ENCODE results near the gene KLHL20.
"Not testable (repeated sequence)": the region's sequence is repeated elsewhere in the genome, so short reads cannot be mapped to it uniquely, and the experiment has no call there.

The KLHL20 gene, protein sequence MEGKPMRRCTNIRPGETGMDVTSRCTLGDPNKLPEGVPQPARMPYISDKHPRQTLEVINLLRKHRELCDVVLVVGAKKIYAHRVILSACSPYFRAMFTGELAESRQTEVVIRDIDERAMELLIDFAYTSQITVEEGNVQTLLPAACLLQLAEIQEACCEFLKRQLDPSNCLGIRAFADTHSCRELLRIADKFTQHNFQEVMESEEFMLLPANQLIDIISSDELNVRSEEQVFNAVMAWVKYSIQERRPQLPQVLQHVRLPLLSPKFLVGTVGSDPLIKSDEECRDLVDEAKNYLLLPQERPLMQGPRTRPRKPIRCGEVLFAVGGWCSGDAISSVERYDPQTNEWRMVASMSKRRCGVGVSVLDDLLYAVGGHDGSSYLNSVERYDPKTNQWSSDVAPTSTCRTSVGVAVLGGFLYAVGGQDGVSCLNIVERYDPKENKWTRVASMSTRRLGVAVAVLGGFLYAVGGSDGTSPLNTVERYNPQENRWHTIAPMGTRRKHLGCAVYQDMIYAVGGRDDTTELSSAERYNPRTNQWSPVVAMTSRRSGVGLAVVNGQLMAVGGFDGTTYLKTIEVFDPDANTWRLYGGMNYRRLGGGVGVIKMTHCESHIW

DNA sequence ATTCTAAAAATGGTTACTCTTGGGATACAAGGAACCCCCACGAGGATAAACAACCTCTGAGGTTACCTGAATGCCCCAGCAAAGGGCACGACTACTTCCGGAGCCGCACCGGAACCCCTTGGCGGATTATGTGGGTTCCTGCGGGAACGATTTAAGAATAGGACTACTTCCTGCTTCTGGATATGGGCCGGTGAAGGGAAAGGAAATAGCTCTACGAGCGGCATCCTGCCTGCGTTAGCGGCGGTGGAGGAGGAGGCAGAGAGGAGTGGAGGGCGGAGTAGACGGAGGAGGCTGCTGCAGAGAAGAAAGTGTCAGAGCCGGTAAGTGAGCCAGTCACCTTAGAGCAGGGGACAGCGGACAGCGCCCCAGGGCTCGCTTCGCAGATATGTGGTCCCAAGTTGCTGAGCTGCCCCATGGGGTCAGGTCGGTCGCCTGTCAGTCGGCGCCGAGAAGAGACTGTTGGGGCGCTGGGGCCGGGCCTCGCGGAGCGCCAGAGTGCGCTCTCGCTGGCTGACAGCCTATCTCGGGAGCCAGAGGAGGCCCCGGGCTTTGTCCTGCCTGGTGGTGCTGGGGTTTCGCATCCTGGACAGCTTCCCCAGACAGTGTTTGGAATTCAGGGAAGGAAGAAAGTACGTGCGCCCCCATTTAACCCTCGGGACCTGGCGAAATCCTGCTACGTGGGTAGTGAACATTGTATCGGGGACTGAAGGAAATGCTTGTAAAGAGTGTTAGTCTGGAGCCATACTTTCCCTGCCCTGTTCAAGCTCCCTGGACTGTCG is at the start of gene KLHL20:
TSS of gene KLHL20 (plus strand) at position 223 of the 779 bp plus-strand sequence. CDS start 1,063 bp downstream, outside the sequence.
- DNase-seq = peak; percentile 95

DNA sequence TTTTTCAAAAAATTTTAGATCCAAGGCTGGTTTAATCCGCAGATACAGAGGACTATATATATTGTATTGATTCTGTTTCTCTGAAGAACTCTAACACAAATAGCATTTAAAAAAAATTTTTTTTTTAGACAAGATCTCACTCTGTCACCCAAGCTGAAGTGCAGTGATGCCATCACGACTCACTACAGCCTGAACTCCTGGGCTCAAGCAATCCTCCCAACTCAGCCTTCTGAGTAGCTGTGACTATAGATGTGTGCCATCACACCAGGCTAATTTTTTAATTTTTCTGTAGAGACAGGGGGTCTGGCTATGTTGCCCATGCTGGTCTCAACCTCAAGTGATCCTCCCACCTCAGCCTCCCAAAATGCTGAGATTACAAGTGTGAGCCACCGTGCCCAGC is 48.1 kb upstream of the KLHL20 start:
- no peak for DNase-seq

DNA sequence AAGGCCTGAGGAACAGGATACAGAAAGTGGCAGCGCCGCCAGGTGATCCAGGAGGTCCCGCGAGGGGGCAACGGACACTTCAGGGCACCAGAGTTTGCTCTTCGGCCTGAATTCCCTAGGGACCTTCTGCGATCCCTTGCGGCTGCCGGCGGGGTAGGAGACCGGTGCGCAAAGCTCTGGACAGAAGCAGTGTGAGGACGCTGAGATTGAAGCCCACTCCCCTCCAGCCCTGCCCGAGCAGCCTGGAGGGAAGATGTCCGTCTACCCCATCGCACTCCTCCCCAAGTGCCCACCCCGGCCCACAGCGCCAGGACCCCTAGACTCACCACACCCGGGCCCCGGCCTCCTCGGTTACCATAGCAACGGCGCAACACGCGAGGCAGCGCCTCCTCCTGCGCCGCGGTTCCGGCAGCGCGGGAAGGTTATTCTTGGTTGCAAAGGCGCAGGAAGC is 45.3 kb upstream of the KLHL20 start, which contains the start of gene ANKRD45:
TSS of gene ANKRD45 (minus strand) at position 361 of the 451 bp plus-strand sequence. CDS start 10,433 bp downstream, outside the sequence.
- peak; percentile 79 to 80 for DNase-seq

DNA sequence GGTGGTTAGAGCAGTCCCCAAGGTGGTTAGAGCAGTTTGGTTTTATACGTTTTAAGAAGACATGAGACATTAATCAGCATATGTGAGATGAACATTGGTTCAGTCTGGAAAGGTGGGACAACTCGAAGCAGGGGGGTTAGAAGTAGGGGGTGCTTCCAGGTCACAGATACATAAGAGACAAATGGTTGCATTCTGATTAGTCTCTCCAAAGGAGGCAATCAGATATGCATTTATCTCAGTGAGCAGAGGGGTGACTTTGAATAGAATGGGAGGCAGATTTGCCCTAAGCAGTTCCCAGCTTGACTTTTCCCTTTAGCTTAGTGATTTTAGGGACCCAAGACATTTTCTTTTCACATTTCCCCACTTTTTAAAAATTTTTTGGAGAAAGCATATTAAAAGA is 40.3 kb upstream of the KLHL20 start:
- not testable (repeated sequence) for DNase-seq

DNA sequence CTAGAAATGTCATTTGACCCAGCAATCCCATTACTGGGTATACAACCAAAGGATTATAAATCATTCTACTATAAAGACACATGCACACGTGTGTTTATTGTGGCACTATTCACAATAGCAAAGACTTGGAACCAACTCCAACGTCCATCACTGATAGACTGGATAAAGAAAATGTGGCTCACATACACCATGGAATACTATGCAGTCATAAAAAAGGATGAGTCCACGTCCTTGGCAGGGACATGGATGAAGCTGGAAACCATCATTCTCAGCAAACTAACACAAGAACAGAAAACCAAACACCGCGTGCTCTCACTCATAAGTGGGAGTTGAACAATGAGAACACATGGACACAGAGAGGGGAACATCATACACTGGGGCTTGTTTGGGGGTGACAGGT is 34.6 kb upstream of the KLHL20 start:
- DNase-seq = not testable (repeated sequence)

DNA sequence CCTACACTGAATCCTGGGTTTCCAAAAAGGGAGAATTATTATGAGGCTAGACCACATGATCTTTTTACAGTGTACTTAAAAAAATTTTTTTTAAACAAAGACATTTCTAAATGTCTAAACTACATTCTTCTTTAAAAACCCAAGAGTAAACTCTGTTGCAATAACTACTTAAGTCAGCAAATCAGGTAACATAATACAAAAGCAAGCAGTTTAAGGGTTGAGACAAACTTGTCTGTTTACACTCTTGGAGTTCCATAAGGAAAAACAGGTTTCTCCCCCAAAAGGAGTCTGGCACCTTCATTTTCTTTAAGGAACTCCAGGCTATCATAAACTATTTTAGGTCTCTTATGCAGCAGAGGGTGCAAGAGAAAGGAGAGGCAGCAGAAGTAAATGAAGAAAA is 32.6 kb upstream of the KLHL20 start:
- DNase-seq = no peak

DNA sequence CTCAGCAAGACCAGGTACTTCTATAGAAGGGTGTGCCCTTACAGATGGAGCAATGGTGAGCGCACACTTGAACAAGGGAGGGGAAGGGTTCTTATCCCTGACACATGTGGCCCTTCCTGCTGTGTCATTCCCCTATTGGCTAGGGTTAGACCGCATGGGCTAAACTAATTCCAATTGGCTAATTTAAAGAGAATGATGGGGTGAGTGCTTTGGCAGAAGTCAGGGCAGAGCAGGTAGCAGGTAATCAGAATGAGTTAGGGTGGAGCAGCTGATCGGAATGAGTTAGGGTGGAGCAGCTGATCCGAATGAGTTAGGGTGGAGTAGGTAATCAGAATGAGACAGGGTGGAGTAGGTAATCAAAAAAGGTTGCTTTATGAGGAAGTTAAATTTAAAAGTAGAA is 30.9 kb upstream of the KLHL20 start:
- DNase-seq = not testable (repeated sequence)

DNA sequence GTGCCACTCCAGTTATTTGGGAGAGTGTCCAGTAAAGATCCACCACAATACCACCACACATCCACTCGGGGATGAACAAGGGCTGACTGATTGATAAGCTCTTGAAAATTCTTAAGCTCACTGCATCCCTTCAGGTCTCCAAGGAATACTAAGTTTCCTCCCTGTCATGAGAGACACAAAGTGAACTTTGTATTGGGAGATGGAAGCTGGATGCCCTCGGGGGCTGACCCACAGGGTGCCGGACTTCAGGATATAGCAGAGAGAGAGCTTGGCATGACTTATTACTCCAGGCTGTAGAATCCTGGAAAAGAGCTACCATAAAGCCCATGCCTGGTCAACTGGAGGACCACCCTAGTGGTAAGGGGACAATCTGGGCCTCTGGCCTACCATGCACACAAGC is 29.7 kb upstream of the KLHL20 start:
- not testable (repeated sequence) for DNase-seq

DNA sequence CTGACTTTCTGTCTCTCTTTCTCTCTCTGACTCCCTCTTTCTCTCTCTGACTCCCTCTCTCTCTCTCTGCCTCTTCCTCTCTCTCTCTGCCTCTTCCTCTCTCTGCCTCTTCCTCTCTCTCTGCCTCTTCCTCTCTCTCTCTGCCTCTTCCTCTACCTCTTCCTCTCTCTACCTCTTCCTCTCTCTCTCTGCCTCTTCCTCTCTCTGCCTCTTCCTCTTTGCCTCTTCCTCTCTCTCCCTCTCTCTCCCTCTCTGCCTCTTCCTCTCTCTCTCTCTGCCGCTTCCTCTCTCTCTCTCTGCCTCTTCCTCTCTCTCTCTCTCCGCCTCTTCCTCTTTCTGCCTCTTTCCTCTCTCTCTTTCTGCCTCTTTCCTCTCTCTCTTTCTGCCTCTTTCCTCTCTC is 26.5 kb upstream of the KLHL20 start:
- DNase-seq = no peak

DNA sequence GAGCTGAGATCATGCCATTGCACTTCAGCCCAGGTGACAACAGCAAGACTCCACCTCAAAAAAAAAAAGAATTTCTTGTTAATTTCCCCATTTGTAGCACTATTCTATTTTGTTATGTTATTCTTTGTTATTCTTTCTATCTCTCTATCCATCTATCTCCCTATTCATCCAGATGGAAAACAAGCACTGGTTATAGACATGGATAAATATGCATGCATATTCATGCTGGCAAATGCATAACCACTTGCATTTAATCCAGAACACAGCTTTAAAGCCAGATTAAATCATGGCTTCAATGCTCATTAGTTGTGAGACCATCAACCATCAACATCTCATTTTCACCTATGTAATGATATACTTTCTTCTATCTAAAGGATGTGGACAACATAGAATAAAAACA is 21.5 kb upstream of the KLHL20 start:
- DNase-seq = no peak

DNA sequence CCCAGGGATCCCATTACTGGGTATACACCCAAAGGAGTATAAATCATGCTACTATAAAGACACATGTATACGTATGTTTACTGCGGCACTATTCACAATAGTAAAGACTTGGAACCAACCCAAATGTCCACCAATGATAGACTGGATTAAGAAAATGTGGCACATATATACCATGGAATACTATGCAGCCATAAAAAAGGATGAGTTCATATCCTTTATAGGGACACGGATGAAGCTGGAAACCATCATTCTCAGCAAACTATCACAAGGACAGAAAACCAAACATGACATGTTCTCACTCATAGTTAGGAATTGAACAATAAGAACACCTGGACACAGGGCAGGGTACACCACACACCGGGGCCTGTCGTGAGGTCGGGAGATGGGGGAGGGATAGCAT is 13.5 kb upstream of the KLHL20 start:
- not testable (repeated sequence) for DNase-seq

DNA sequence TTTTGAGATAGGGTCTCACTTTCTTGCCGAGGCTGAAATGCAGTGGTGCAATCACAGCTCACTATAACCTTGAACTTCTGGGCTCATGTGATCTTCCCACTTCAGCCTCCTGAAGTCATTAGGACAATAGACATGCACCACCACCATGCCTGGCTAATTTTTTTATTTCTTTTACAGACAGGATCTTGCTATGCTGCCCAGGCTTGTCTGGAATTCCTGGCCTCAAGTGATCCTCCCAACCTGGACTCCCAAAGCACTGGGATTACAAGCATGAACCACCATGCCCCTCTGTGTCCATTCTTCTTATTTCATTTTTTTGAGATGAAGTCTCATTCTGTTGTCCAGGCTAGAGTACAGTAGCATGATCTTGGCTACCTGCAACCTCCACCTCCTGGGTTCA is 12.0 kb upstream of the KLHL20 start:
- DNase-seq = no peak

DNA sequence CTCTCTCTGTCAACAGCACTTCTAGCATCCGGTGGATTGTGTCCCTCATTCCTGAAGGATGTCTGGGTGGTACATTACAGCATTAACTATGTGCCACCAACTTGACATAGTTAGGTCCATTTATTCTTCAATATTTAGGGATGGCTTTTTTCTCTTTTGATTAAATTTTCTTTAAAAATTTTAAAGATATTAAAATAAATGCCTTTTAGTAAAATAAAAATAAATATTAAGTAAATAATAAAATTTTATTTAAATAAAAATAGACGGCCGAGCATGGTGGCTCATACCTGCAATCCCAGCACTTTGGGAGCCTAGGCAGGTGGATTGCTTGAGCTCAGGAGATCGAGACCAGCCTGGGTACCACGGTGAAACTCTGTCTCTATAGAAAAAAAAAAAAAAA is 9.7 kb upstream of the KLHL20 start:
- DNase-seq = no peak

DNA sequence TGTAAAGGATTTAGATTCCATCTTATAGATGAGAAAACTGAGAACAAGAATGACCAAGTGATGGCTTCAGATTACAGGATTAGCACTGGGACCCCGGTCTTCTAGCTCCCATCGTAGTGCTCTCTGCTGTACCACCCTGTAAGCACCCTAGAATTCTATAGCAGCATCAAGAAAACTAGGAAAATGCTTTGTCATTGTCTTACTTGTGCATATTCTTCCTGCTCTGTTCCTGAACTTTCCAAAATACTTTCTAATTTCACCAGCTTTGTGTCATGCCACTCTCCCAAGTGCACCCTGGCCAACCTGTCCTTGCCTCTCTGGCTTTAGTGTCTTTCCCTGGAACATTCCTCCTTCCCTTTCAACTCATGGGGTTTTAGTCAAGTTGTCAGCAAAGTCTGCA is 6.0 kb upstream of the KLHL20 start:
- DNase-seq = no peak

DNA sequence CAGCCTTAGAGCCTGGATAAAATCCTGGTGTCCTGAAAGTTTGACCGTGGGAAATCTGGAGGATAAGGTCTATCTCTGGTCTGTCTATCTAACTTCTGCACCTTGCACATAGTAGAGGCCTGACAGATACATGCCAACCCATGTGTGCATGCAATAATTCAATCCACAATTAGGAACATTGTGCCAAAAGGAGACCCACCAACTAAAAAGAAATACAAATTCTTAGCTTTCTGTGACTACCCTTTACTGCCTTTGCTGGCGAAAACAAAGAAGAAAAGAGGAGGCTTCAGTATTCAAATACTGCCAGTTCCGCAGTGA is 381 bp upstream of the KLHL20 start:
- DNase-seq = no peak

DNA sequence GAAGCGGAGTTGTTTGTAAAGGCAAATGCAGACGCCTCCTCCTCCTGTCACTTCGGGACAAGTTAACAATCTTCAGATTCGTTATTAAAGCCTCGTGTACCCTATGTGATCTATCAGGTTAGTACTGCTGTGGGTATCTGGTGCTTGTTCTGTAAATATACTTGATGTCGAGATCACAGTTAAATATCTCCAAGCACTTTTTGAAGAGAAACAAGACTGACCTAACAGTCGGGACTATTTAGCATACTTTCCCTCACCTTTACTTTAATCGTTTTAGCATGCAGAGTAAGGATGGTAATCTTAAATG is 710 bp downstream of the KLHL20 start:
- no peak for DNase-seq

DNA sequence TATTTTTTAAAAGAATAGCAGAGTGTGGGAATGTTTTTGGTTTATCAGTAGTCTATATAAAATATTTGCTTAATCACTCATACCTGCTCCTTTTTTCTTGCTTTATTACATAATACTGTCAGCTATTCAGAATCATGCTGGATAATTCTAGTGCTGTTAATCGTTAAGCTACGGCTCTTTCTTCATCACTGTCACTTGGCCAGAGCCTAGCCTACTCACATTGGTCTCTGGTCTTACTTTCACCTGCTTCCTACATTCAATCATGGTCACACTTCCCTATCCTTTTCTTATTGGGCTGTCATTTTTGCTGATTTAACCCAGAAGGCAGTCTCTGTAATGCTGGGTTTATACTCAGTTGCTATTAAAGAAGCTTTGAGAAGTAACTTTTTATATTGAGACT is 2.5 kb downstream of the KLHL20 start:
- DNase-seq = no peak

DNA sequence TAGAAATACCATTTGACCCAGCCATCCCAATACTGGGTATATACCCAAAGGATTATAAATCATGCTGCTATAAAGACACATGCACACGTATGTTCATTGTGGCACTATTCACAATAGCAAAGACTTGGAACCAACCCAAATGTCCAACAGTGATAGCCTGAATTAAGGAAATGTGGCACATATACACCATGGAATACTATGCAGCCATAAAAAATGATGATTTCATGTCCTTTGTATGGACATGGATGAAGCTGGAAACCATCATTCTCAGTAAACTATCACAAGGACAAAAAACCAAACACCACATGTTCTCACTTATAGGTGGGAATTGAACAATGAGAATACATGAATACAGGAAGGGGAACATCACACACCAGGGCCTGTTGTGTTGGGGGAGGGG is 16.6 kb downstream of the KLHL20 start:
- DNase-seq = not testable (repeated sequence)

DNA sequence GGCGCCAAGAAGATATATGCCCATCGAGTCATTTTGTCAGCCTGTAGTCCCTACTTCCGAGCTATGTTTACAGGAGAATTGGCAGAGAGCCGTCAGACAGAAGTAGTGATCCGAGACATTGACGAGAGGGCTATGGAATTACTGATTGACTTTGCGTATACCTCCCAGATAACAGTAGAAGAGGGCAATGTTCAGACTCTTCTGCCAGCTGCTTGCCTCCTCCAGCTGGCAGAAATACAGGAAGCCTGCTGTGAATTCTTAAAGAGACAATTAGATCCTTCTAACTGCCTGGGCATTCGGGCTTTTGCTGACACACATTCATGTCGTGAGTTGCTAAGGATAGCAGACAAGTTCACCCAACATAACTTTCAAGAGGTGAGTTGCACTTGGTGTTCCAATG is 19.1 kb downstream of the KLHL20 start:
- DNase-seq = peak in 1 of 2 experiments; percentile 43

DNA sequence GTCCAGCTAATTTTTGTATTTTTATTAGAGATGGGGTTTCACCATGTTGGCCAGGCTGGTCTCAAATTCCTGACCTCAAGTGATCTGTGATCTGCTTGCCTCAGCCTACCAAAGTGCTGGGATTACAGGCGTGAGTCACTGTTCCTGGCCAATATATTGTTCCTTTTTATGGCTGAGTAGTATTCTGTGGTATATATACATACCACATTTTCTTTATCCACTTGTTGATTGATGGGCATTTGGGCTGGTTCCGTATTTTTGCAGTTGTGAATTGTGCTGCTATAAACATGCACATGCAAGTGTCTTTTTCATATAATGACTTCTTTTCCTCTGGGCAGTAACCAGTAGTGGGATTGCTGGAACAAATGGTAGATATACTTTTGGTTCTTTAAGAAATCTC is 21.3 kb downstream of the KLHL20 start:
- DNase-seq = not testable (repeated sequence)

DNA sequence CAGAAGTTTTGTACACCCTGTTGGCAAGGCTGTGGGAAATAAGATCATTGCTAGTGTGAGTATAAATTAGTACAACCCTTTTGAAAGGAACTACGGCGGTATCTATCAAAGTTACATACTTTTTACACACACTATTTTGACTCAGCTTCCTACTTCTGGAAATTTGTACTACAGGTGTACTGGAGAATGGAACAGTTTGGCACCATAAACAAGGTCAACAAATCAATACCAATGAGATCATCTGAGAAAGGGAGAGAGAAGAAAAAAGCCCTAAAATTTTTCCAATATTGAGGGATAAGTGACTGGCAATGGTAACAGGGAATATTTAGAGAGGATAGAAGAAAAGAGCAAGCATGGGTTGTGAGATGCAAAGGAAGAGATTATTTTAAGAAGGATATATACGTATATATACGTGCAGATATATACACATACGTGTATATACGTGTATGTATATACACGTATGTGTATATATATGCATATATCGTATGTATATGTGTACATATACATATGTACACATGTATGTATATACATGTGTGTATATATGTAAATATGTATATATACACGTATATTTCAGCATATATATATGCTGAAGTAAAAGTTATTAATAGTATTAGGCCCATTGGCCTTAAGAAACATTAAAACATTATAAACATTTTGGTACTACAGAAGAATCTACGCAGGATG is 27.6 kb downstream of the KLHL20 start:
- no peak for DNase-seq

DNA sequence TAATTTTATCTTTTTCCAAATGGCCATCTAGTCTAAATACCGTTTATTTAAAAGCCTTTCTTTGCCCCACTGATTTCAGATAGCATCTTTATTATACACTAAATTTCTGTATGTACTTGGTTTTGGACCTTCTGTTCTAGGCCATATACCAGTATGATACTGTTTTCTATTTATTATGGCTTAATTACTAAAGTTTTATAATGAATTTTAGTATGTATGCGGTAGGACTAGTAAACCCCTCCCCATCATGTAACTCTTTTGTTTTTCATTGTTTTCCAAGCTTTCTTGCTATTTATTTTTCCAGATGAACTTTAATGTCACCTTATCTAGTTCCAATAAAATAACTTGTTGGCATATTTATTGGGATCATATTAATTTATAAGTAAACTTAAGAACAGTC is 29.9 kb downstream of the KLHL20 start:
- DNase-seq = no peak

DNA sequence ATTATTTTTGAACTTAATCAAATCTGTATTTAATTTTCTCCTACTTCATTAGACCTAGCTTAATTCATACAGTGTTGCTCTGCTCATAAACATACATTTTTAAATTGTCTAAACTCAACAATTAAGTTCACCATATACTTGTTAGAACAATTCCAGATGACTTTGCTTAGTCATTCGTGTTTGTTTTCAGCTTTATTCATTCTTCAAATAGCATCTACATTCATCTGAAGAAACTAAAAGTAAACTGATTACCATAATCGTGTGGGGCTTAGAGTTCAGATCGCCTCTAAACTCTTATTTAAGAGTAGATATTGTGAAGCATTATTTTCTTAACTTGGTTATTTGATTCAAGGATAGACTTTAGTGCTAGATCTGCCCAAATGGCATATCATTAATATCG is 34.4 kb downstream of the KLHL20 start:
- no peak for DNase-seq

Data from NCI-H2081 (cell line).